SK-N-SH treated with all-trans-retinoic acid at 6 μM for 48 hours (cell line): ENCODE measurements around the gene CNOT8.

Experiments
- ARNTL ChIP-seq: fragments of 450-650 bp; formaldehyde crosslinking; IDR thresholded peaks from 2 replicates; pipeline ENCODE4 v1.5.0; 2020; ENCODE audit warnings: low read depth, mild to moderate bottlenecking, moderate library complexity, borderline replicate concordance
- CREB5 ChIP-seq: fragments of 250-450 bp; sonication (Bioruptor Pico); IDR thresholded peaks from 2 replicates; pipeline ENCODE4 v1.5.1; 2020; ENCODE audit warnings: low read depth, mild to moderate bottlenecking, moderate library complexity
- GLIS3 ChIP-seq: fragments of 250-450 bp; sonication (Bioruptor Pico); IDR thresholded peaks from 2 replicates; pipeline ENCODE4 v1.5.0; 2020; ENCODE audit warnings: mild to moderate bottlenecking, moderate library complexity
- PATZ1 ChIP-seq: fragments of 250-450 bp; sonication (Bioruptor Pico); IDR thresholded peaks from 2 replicates; pipeline ENCODE4 v1.8.0; 2020; ENCODE audit warnings: mild to moderate bottlenecking, moderate library complexity, borderline replicate concordance
- TCF4 ChIP-seq: fragments of 250-450 bp; sonication (Bioruptor Pico); IDR thresholded peaks from 2 replicates; pipeline ENCODE4 v1.8.0; 2021; ENCODE audit warnings: mild to moderate bottlenecking, moderate library complexity, borderline replicate concordance
- TOX ChIP-seq: fragments of 250-450 bp; sonication (Bioruptor Pico); IDR thresholded peaks from 2 replicates; pipeline ENCODE4 v1.8.0; 2021; ENCODE audit warnings: mild to moderate bottlenecking, moderate library complexity, borderline replicate concordance
- ZFP30 ChIP-seq: fragments of 450-650 bp; formaldehyde crosslinking; IDR thresholded peaks from 2 replicates; pipeline ENCODE4 v1.5.0; 2022; ENCODE audit warnings: mild to moderate bottlenecking, moderate library complexity
- TF ChIP-seq, protein P1 (sequence below): fragments of 250-450 bp; sonication (Bioruptor Pico); IDR thresholded peaks from 2 replicates; pipeline ENCODE4 v1.5.1; 2021; ENCODE audit warnings: mild to moderate bottlenecking, moderate library complexity

DNA sequence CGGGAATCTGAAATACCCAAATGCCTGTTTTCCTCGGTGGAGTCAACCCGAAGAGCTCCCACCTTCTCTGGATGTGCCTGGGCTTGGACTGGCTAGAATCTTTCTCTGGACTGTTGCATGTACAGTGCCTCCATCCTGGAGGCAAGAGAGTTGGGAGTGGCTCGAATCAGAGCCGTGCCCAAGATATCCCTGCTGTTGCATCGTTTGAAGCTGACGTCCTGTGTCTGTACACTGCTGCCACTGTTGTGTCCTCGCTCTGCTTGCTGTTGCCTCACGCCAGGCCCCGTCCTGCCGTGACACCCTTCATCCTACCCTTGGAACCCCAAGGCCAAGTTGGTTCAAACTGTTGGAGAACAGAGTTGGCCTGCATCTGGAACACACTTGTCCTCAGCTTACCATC is 43.4 kb upstream of the CNOT8 start:
- TF ChIP-seq PATZ1 (CRISPR knock-in tag) (no peak), ZFP30 (CRISPR knock-in tag) (no peak), TOX (CRISPR knock-in tag) (no peak), CREB5 (CRISPR knock-in tag) (no peak), GLIS3 (CRISPR knock-in tag) (no peak), ARNTL (no peak), TCF4 (CRISPR knock-in tag) (no peak)
- TF ChIP-seq, protein P1, sequence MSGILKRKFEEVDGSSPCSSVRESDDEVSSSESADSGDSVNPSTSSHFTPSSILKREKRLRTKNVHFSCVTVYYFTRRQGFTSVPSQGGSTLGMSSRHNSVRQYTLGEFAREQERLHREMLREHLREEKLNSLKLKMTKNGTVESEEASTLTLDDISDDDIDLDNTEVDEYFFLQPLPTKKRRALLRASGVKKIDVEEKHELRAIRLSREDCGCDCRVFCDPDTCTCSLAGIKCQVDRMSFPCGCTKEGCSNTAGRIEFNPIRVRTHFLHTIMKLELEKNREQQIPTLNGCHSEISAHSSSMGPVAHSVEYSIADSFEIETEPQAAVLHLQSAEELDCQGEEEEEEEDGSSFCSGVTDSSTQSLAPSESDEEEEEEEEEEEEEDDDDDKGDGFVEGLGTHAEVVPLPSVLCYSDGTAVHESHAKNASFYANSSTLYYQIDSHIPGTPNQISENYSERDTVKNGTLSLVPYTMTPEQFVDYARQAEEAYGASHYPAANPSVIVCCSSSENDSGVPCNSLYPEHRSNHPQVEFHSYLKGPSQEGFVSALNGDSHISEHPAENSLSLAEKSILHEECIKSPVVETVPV, result no peak
